Measurements from ENCODE around the gene RANBP3. TPM values are rescaled to one million over a fixed set of nuclear protein-coding genes. Genes with fewer than 3 reads are reported as not detected.
"Not testable (repeated sequence)": the region's sequence is repeated elsewhere in the genome, so short reads cannot be mapped to it uniquely, and the experiment has no call there.

Gene RANBP3
- total RNA-seq, 1 donor from 2014 or later, result 76.6 TPM

DNA sequence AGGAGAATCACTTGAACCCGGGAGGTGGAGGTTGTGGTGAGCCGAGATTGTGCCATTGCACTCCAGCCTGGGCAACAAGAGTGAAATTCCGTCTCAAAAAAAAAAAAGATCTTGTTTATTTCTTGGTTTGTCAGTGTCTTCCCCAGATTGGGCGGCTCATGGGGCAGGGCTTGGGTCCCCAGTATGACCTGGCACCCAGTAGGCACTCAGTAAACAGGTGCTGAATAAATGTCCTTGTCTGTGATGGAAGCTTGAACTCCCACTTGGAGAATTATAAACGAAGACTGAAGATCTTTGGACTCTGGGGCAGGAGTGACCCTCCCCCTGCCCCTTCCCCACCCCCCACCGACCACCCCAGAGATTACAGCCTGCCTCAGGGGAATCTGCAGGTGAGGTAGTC, 97.7 kb downstream of the RANBP3 start:
- DNase-seq (no peak), ATAC-seq (peak; percentile 10)
- intact Hi-C loops (cut with micrococcal nuclease), result no loop called here

DNA sequence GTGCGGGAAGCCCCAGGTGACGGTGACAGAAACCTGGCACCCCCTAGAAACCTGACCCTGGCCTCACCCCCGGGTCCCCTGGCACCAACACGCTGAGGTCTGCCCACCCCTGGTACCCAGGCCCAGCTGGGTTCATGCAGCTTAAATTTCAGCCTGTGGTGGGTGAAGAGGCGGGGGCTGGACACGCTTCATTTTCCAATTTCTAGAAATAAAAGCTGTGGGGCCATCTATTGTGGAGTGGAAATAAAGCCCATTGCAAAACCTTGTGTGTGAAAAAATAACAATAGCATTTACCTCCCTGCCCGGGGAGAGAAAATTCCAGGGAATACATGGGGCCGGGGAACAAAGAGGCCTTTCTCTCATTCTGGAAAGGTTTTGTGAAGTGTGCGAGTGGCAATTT, 100.1 kb downstream of the RANBP3 start:
- intact Hi-C loops (cut with micrococcal nuclease), result no loop called here
- ATAC-seq (no peak), DNase-seq (no peak)

DNA sequence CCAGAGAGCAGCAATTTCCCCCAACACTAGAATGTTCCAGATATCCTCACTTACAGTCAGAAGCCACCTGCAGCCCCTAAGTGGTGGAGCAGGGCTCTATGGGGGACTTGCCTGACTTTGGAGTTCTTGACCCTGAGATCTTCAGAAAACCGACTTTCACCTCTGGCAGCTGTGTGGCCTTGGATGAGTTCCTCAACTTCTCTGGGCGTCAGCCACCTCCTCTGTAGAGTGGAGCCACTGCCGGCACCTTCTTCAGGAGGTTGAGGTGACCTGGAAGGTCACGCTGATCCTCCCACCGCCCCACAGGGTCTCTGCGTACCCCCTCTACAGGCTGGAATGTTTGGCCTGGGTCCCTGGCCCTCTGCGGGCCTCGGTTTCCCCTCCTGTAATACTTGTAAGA, 100.5 kb downstream of the RANBP3 start:
- intact Hi-C loops (cut with micrococcal nuclease), result no loop called here
- ATAC-seq (no peak), DNase-seq (no peak)

DNA sequence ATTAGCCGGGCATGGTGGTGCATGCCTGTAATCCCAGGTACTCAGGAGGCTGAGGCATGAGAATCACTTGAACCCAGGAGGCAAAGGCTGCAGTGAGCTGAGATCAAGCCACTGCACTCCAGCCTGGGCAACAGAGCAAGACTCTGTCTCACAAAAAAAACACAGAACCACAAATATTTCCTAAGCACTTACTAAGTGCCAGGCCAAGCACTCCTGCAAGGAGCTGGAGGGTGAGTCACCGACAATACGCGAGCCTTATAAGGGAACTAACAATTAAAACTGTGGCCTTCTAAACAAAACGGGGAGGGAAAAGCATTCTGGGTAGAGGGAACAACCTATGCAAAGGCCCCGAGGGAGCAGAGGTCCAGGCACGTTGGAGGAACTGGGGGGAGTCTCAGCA, 103.4 kb downstream of the RANBP3 start:
- intact Hi-C loops (cut with micrococcal nuclease); DNase-seq; ATAC-seq: not testable (repeated sequence)

DNA sequence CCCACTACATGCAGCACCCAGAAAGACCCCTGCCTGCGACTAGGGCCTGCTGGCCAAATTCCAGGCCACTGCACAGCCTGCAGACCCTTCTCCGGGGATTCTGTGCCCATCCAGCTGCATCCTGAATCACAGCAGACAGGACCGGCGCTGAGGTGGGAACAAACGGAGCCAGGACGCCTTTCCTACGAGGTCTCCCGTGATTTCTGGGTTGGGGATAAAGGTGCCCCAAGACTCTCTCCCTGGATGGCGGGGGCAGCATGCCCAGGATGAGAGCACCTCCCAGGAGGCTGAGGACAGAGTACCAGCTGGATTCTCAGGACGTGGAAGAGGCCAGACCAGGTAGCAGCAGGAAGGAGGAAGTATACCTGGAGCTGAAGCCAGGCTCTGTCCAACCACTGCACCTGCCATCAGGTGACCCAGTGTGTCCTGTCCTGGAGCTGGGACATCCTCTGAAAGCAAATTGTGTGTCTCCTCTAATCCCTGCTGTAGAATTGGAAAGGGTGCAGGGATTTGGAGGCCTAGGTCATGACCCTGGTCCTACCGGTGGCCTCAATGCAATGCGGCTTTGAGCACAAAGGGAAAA, 104.2 kb downstream of the RANBP3 start:
- intact Hi-C loops (cut with micrococcal nuclease), result no loop called here
- ATAC-seq (no peak), DNase-seq (no peak)

DNA sequence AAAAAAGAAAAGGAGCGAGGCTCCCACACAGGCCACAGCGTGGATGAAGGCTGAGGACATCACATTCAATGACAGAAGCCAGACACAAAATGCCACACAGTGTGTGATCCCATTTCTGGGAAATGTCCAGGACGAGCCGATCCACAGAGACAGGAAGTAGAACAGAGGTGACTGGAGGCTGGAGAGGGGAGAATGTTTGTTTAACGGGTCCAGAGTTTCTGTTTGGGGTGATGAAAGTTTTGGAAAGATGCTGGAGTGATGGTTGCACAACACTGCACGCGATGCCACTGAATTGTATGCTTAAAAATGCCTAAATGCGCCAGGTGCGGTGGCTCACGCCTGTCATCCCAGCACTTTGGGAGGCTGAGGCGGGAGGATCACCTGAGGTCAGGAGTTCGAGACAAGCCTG, 107.0 kb downstream of the RANBP3 start:
- ATAC-seq, result peak; percentile 74
- no peak for DNase-seq
- intact Hi-C loops (cut with micrococcal nuclease), result no loop called here

DNA sequence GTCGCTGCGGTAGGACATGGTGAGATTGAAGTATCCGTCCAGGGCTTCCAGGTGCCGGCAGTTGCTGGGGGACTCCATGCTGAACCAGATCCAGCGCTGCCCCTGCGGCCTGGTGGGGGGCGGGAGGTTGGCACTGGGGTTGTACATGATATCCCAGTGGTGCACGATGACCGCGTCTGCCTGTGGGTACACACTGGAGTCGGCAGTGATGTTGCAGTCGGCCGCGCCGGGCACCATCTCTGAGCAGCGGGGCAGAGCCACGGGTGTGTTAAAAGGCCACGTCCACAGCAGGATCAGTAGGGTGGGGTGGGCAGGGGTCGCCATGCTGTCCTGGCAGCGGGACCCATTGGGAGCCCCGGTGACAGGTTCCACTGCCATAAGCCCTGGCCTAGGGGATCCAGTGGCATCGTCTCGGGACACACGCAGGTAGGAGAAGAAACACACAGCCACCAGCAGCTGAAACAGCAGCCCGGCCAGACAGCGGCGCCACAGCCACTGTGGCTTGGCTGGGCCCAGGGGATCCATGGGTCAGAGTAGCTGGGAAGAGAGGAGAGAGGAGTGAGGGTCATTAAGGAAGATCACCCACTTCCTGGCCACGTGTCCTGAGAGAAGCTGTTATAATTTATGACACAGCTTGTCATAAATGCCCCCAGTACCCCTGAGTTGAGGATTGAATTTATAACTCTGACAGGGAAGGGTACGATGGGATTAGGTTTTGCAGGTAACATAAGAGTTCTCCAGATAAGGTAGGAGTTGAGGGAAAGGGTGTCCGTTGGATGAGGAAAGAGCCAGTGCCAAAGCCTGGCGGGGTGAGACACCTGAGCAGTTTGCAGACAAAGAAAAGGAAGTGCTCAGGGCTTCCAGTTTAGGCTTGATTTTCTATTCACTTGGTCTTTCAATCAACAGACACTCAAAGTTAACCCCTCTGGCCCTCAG, 110.5 kb downstream of the RANBP3 start:
- ATAC-seq (no peak), DNase-seq (no peak)
- intact Hi-C loops (cut with micrococcal nuclease), result no loop called here

Other genes starting within 250 kb of the RANBP3 start
- gene PRR22, start 193.4 kb downstream of the RANBP3 start, total RNA-seq, result 0.84 TPM
- gene DUS3L, start 187.0 kb downstream of the RANBP3 start, total RNA-seq, result 14.3 TPM
- gene NRTN, start 173.1 kb downstream of the RANBP3 start, total RNA-seq, result 26.3 TPM
- gene FUT6, start 138.4 kb downstream of the RANBP3 start, total RNA-seq, result not detected
- not detected for gene FUT3, start 126.7 kb downstream of the RANBP3 start, total RNA-seq
- not detected for gene FUT5, start 107.6 kb downstream of the RANBP3 start, total RNA-seq
- 558 TPM for gene NDUFA11, start 74.3 kb downstream of the RANBP3 start, total RNA-seq
- gene VMAC, start 73.3 kb downstream of the RANBP3 start, total RNA-seq, result 2.2 TPM
- gene CAPS, start 63.9 kb downstream of the RANBP3 start, total RNA-seq, result 4.1 TPM
- gene RFX2, start 132.4 kb upstream of the RANBP3 start, total RNA-seq, result 4.8 TPM
- not detected for gene ACSBG2, start 157.5 kb upstream of the RANBP3 start, total RNA-seq